Renal cortical epithelial cell (primary cell): ENCODE results near the gene ZNF503. TPM values are rescaled to one million over a fixed set of nuclear protein-coding genes. Genes with fewer than 3 reads are reported as not detected.
A peak's percentile ranks its signal among the peaks of the same experiment; 100 is the strongest.

Source experiments
- DNase-seq: peaks from one replicate; pipeline ENCODE4 v3.0.0-alpha.2; 2011; ENCODE audit warnings: low read depth
- total RNA-seq: library from RNA; depleted of rRNA; stranded (reverse); fragments of >200 nt; gene quantifications from 2 replicates; pipeline ENCODE4 v1.2.3, GENCODE V29; 2014

Gene ZNF503
- total RNA-seq, 1 donor from 2014 or later, result 21.7 TPM

- no peak for DNase-seq
Measured at GRCh38 chr10:75353183-75353582, 48.4 kb downstream of the ZNF503 start.

GRCh38 chr10:75352650-75353049 is 48.9 kb downstream of the ZNF503 start:
- DNase-seq, result peak; percentile 19

- no peak for DNase-seq
Measured at GRCh38 chr10:75351637-75352036, 49.9 kb downstream of the ZNF503 start.

GRCh38 chr10:75350791-75351190 is 50.8 kb downstream of the ZNF503 start:
- peak; percentile 89 for DNase-seq

Other genes with a start within 250 kb of the ZNF503 start
- 244 and 245 TPM in 2 replicates for gene VDAC2, start 191.0 kb downstream of the ZNF503 start, total RNA-seq
- gene COMTD1, start 165.8 kb downstream of the ZNF503 start, total RNA-seq, result 11.4 and 30.0 TPM in 2 replicates
- 8.7 and 11.7 TPM in 2 replicates for gene LRMDA, start 29.9 kb upstream of the ZNF503 start, total RNA-seq